ENCODE results near the gene CEP43.
A peak's percentile ranks its signal among the peaks of the same experiment; 100 is the strongest.
"Not testable (repeated sequence)": the region's sequence is repeated elsewhere in the genome, so short reads cannot be mapped to it uniquely, and the experiment has no call there.

Gene CEP43, protein sequence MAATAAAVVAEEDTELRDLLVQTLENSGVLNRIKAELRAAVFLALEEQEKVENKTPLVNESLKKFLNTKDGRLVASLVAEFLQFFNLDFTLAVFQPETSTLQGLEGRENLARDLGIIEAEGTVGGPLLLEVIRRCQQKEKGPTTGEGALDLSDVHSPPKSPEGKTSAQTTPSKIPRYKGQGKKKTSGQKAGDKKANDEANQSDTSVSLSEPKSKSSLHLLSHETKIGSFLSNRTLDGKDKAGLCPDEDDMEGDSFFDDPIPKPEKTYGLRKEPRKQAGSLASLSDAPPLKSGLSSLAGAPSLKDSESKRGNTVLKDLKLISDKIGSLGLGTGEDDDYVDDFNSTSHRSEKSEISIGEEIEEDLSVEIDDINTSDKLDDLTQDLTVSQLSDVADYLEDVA

DNA sequence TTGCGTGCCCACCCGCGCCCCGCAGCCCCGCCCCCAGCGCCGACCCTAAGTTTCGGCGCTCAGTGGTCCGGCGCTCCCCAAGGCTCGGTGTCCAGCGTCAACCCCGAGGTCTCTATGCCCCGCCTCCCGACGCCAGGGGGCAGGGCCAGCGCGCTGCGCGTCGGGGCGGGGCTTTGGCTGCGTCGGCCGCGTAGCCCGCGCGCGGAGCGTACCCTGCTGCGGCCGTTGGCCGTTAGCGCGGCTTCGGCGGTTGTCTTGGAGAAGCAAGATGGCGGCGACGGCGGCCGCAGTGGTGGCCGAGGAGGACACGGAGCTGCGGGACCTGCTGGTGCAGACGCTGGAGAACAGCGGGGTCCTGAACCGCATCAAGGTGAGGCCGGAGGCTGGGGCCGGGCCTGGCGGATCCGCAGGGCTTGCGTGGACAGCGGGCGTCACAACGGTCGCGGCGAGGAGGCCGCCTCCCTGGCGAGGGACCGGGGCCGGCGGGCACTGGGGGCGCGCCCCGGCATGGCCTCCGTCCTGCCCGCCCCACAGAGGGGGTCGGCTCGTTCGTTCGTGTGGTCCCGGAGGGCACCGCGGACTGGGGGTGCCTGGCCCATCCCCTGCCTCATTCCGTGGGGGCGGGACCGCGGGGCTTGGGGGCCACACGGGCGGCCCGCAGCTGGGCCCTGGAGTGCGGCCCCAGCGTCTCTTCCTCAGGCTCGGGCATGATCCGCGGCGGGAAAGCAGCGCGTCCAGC, at the start of gene CEP43:
Gene CEP43, plus strand, starts transcription at position 253 of the 739 bp plus-strand sequence. Its CDS starts 16 bp downstream, at position 269.
- DNase-seq (ENCODE audit: low read depth) = peak; percentile 94
- TF ChIP-seq, protein P1, sequence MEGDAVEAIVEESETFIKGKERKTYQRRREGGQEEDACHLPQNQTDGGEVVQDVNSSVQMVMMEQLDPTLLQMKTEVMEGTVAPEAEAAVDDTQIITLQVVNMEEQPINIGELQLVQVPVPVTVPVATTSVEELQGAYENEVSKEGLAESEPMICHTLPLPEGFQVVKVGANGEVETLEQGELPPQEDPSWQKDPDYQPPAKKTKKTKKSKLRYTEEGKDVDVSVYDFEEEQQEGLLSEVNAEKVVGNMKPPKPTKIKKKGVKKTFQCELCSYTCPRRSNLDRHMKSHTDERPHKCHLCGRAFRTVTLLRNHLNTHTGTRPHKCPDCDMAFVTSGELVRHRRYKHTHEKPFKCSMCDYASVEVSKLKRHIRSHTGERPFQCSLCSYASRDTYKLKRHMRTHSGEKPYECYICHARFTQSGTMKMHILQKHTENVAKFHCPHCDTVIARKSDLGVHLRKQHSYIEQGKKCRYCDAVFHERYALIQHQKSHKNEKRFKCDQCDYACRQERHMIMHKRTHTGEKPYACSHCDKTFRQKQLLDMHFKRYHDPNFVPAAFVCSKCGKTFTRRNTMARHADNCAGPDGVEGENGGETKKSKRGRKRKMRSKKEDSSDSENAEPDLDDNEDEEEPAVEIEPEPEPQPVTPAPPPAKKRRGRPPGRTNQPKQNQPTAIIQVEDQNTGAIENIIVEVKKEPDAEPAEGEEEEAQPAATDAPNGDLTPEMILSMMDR (conservative IDR thresholded peaks at IDR 0.05; ENCODE audit: low read length) = no peak
- peak within 1 kb of the TSS; percentile 85 for H3K4me3 ChIP-seq (ENCODE audit: low read length)

DNA sequence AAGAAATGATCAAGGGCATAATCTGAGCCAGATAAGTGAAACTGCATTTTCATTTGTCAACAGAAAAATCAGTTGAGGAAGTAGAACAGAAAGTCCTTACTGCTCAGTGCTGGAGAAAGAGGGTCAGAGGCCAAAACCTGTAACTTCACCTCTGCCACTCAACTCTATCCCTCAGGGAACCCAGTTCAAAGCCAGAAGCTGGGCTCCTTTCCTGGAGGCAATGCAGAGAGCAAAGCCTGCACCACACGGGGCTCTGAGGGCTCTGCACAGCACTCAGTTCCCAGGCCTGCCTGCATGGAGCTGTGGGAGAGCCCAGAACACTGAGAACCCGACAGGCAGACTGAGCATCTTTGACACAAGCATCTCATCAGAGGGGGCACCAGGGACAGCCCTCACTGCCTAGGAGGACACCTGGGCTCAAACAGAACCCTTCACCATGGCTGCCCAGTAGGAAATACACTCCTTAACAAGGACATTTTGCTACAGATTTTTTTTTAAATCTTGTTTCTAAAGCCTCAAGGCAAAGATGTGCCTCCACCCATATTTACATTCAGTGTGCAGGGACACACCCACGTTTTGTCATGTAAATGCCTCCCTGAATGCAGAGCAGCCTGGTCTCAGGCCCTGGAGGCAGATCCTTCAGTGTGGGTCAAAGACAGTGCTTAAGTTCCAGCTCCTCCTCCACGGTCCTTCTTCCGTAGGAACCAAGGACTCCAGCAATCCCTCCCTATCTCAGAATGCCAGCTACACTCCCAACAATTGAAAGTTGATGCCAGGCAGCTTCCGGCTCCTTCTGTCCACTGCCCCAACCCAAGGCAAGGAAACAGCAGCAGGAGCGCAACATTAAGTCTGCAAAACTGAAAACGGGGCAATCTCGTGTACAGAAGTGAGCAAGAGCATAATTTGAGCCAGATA, 49.4 kb upstream of the CEP43 start:
- TF ChIP-seq, protein P1 (conservative IDR thresholded peaks at IDR 0.05; ENCODE audit: low read length) = no peak
- no peak overlapping the region for H3K4me3 ChIP-seq (ENCODE audit: low read length)
- no peak for DNase-seq (ENCODE audit: low read depth)

DNA sequence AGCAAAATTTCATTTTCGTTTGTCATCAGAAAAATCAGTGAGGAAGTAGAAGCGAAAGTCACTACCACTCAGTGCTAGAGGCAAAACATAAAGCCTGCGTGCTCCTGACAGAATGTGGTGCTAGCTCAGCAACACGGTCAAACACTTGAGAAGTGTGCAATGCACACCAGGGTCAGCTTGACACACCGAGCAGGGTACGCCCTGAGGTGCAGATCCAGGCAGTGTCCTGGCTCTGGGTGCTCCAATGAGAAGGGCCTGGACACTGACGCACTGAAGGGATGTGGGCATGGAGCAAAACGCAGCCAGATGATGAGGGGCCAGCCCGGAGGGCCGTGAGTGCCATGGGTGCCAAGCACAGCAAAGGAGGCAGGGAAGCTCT, 48.8 kb upstream of the CEP43 start:
- TF ChIP-seq, protein P1 (conservative IDR thresholded peaks at IDR 0.05; ENCODE audit: low read length) = no peak

DNA sequence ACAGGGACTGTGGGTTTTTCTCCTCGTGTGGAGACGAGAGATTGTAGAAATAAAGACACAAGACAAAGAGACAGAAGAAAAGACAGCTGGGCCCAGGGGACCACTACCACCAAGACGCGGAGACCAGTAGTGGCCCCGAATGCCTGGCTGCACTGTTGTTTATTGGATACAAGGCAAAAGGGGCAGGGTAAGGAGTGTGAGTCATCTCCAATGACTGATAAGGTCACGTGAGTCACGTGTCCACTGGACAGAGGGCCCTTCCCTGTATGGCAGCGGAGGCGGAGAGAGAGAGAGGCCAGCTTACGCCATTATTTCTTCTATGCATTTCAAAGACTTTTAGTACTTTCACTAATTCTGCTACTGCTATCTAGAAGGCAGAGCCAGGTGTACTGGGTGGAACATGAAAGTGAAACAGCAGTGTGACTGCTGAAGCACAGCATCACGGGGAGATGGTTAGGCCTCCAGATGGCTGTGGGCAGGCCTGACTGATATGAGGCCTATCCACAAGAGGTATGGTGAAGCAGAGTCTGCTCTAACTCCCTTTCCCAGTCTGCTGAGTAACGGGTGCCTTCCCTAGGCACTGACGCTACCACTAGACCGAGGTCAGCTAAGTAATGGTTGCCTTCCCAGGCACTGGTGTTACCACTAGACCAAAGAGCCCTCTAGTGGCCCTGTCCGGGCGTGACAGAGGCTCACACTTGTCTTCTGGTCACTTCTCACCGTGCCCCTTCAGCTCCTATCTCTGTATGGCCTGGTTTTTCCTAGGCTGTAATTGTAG, 48.1 kb upstream of the CEP43 start:
- TF ChIP-seq, protein P1 (conservative IDR thresholded peaks at IDR 0.05; ENCODE audit: low read length) = peak; percentile 54
- not testable (repeated sequence) for H3K4me3 ChIP-seq (ENCODE audit: low read length)
- peak; percentile 24 for DNase-seq (ENCODE audit: low read depth)

More for the DNA sequence above, 48.8 kb upstream of the CEP43 start:
- H3K4me3 ChIP-seq (ENCODE audit: low read length) = no peak overlapping the region
- DNase-seq (ENCODE audit: low read depth) = no peak

DNA sequence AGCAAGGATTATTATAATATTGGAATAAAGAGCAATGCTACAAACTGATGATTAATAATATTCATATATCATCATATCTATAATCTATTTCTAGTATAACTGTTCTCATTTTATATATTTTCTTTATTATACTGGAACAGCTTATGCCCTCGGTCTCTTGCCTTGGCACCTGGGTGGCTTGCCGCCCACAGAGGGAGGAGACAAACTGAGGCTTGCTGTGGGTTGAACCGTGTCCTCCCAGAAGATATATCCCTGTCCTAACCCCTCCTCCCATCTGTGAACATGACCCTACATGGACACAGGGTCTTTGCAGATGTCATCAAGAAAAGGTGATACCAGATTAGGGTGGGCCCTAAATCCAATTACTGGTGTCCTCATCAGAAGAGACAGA, 47.5 kb upstream of the CEP43 start:
- TF ChIP-seq, protein P1 (conservative IDR thresholded peaks at IDR 0.05; ENCODE audit: low read length) = no peak
- no peak for DNase-seq (ENCODE audit: low read depth)
- H3K4me3 ChIP-seq (ENCODE audit: low read length) = no peak overlapping the region

DNA sequence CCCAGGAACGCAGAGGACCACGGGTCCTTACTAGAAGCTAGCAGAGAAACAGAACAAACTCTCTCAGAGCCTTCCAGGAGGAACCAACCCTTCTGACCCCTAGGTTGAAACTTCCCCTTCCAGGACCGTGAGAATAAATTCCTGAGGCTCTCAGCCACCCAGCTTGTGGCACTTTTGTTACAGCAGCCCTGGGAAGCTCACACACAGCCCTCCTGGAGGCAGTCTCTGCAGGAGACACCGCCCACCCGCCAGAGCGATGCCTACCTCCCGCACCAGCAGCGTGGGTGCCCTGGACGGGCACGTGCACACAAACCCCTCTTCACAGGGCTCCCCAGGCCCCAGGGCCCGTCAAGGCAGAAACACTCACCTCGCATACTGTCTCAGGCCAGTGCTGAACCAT, 47.1 kb upstream of the CEP43 start:
- no peak overlapping the region for H3K4me3 ChIP-seq (ENCODE audit: low read length)
- TF ChIP-seq, protein P1 (conservative IDR thresholded peaks at IDR 0.05; ENCODE audit: low read length) = no peak
- DNase-seq (ENCODE audit: low read depth) = no peak

Measured in AG10803 (cell line).